ENCODE data around the gene RSRC1. TPM values are rescaled to one million over a fixed set of nuclear protein-coding genes. Genes with fewer than 3 reads are reported as not detected.

RSRC1 gene
- total RNA-seq, 1 experiment from 2014 or later, result 49.4 TPM

- ATAC-seq, result peak; percentile 30; the same call in 1 of the 2 replicates
- no TSS peak for BruUV-seq (replicated peaks)
These were observed 361.2 kb downstream of the RSRC1 start for GRCh38 chr3:158470944-158471638.

GRCh38 chr3:158471639-158472294, 361.9 kb downstream of the RSRC1 start:
- Histone ChIP-seq H3K9me3 (ENCODE audit: control insufficient read depth, insufficient read depth, low read depth, low read length) (no peaks in the 10 kb centered on the region), H3K27me3 (ENCODE audit: control insufficient read depth, insufficient read depth, low read length) (no peaks in the 10 kb centered on the region), H3K36me3 (ENCODE audit: control insufficient read depth, insufficient read depth, low read length) (no peaks in the 10 kb centered on the region), H3K4me1 (ENCODE audit: control insufficient read depth, insufficient read depth, low read length) (no peaks in the 10 kb centered on the region), H3K4me3 (ENCODE audit: low read depth in 2 of 2, low read length in 2 of 2) (no peak overlapping the region), H3K27ac (ENCODE audit: low read length) (no peak overlapping the region)
- intact Hi-C loops (cut with micrococcal nuclease; ENCODE audit: unreplicated experiment), result no loop called here
- ChIA-PET POLR2A (no interaction called here), CTCF (no interaction called here)
- in situ Hi-C loops (cut with HindIII; ENCODE audit: low pct_unique_long_range_greater_than_20kb, low sequenced_read_pairs), result no loop called here
- TF ChIP-seq POLR2AphosphoS5 (IDR thresholded peaks at IDR 0.05; ENCODE audit: low read depth, low read length), result no peak
- no peak for TF ChIP-seq TCF7L2 (IDR thresholded peaks at IDR 0.05; ENCODE audit: low read depth, low read length)
- TF ChIP-seq CTCF (IDR thresholded peaks at IDR 0.05), result no peak
- no peak for TF ChIP-seq SIN3A (IDR thresholded peaks at IDR 0.05; ENCODE audit: borderline replicate concordance, insufficient read depth, low read depth, low read length)
- no peak for TF ChIP-seq REST (IDR thresholded peaks at IDR 0.05; ENCODE audit: insufficient read depth in 1 of 2, low read depth in 2 of 2, low read length in 1 of 2)
- ATAC-seq, result 0 out of 2 replicates have a peak, but pooled peaks have one; percentile 42
- peak; percentile 18 for DNase-seq (ENCODE audit: low read depth, low spot score)
- BruUV-seq (replicated peaks), result no TSS peak

More at GRCh38 chr3:158470944-158471638, 361.2 kb downstream of the RSRC1 start:
- intact Hi-C loops (cut with micrococcal nuclease; ENCODE audit: unreplicated experiment) (no loop called here), in situ Hi-C loops (cut with HindIII; ENCODE audit: low pct_unique_long_range_greater_than_20kb, low sequenced_read_pairs) (no loop called here)
- CTCF ChIA-PET, result no interaction called here
- POLR2A ChIA-PET, result no interaction called here
- no peak for DNase-seq (ENCODE audit: low read depth, low spot score)
- Histone ChIP-seq H3K36me3 (ENCODE audit: control insufficient read depth, insufficient read depth, low read length) (no peaks in the 10 kb centered on the region), H3K4me3 (ENCODE audit: low read depth in 2 of 2, low read length in 2 of 2) (no peak overlapping the region), H3K4me1 (ENCODE audit: control insufficient read depth, insufficient read depth, low read length) (no peaks in the 10 kb centered on the region), H3K27ac (ENCODE audit: low read length) (no peak overlapping the region), H3K27me3 (ENCODE audit: control insufficient read depth, insufficient read depth, low read length) (no peaks in the 10 kb centered on the region), H3K9me3 (ENCODE audit: control insufficient read depth, insufficient read depth, low read depth, low read length) (no peaks in the 10 kb centered on the region)
- no peak for TF ChIP-seq REST (IDR thresholded peaks at IDR 0.05; ENCODE audit: insufficient read depth in 1 of 2, low read depth in 2 of 2, low read length in 1 of 2)
- no peak for TF ChIP-seq CTCF (IDR thresholded peaks at IDR 0.05)
- no peak for TF ChIP-seq POLR2AphosphoS5 (IDR thresholded peaks at IDR 0.05; ENCODE audit: low read depth, low read length)
- no peak for TF ChIP-seq SIN3A (IDR thresholded peaks at IDR 0.05; ENCODE audit: borderline replicate concordance, insufficient read depth, low read depth, low read length)
